ENCODE data around the gene NEO1. TPM values are rescaled to one million over a fixed set of nuclear protein-coding genes. Genes with fewer than 3 reads are reported as not detected.

The NEO1 gene
- total and polyA plus RNA-seq, 2 of the 13 experiments (the other 11 are each of a cell fraction or from before 2014, with no cell fraction given) = 8.4 to 11.0 TPM

GRCh38 chr15:73354241-73354640, 302.0 kb downstream of the NEO1 start:
- Histone ChIP-seq H3K9me3 (ENCODE audit: low read length) (no peaks in the 10 kb centered on the region), H3K27me3 (ENCODE audit: control insufficient read depth in 1 of 2, insufficient read depth in 2 of 2, low read length in 2 of 2) (peaks cover 0 to 26% of the 10 kb centered on the region in 2 experiments; a peak in 4 of 5 replicates), H3K4me1 (ENCODE audit: insufficient read depth, low read length) (peaks cover 12% of the 10 kb centered on the region; the same call in 1 of the 2 replicates), H3K4me2 (ENCODE audit: low read depth, low read length) (no peak overlapping the region), H3K36me3 (replicated peaks in 1 of 2; ENCODE audit: control insufficient read depth in 1 of 2, insufficient read depth in 2 of 2, low read length in 2 of 2) (no peaks in the 10 kb centered on the region), H3K79me2 (ENCODE audit: insufficient read depth, low read length) (no peaks in the 10 kb centered on the region), H3K27ac (ENCODE audit: extremely low read length, insufficient read depth, low read length) (no peak overlapping the region), H4K20me1 (ENCODE audit: insufficient read depth, low read length) (no peaks in the 10 kb centered on the region), H3K4me3 (replicated peaks in 1 of 3; ENCODE audit: insufficient read depth in 1 of 3, low read depth in 2 of 3, low read length in 3 of 3) (no peak overlapping the region), H3K9ac (ENCODE audit: insufficient read depth, low read depth, low read length) (no peak overlapping the region), H2AFZ (ENCODE audit: low read length) (no peak overlapping the region)
- ChIA-PET POLR2A (no interaction called here), CTCF (ENCODE audit: low intra/inter-chr PET ratio, low total read pairs) (no interaction called here)
- in situ Hi-C loops (cut with HindIII; ENCODE audit: extremely low pct_ligation_motif_present, low pct_unique_long_range_greater_than_20kb) = no loop called here
- intact Hi-C loops (cut with micrococcal nuclease; ENCODE audit: unreplicated experiment) = no loop called here
- BruUV-seq (replicated peaks) = no TSS peak
- WGBS (ENCODE audit: low lambda C conversion rate) = no CpG with 5 or more reads among the region's 4 CpGs
- ATAC-seq (no peak), FAIRE-seq (no peak), DNase-seq (ENCODE audit: low spot score) (no peak)
- TF ChIP-seq FOXO4 (CRISPR knock-in tag; conservative IDR thresholded peaks at IDR 0.05) (no peak), ZNF768 (CRISPR knock-in tag; IDR thresholded peaks at IDR 0.05) (0 out of 2 replicates have a peak, but pooled peaks have one; percentile 22), ZNF407 (CRISPR knock-in tag; IDR thresholded peaks at IDR 0.05; ENCODE audit: not compliant biosample characterization) (no peak), SMAD9 (CRISPR knock-in tag; IDR thresholded peaks at IDR 0.05) (no peak)

Small RNAs within 50 kb of the gene (small RNA-seq; reads per million reads assigned to genes)
- 0 reads per million in 3 experiments for gene FKBP1AP2 (ENCODE audit: insufficient read depth in 2 of 3, insufficient read length in 3 of 3, low read depth in 2 of 3, low replicate concordance in 1 of 3)
